ENCODE measurements around the gene ANXA3.

DNA sequence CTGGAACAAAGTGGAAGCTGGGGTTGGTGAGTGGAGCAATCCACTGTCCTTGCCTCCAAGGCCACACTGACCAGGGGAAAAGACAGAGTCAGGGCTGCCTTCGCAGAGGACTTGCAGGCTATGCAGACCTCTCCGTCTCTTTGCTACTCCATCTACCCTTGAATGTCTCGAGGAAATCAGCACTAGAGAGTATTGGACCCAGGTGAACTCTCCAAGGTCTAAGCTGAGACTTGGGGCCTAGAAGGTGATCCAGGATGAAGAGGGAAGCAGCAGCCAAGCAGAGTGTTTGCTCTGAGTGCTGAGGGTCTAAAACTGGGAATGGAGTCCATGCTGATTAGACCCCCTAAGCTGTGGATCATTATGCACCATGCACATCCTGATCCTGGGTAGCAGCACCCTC lies 54.5 kb downstream of the ANXA3 start:
- TF ChIP-seq, protein P1, sequence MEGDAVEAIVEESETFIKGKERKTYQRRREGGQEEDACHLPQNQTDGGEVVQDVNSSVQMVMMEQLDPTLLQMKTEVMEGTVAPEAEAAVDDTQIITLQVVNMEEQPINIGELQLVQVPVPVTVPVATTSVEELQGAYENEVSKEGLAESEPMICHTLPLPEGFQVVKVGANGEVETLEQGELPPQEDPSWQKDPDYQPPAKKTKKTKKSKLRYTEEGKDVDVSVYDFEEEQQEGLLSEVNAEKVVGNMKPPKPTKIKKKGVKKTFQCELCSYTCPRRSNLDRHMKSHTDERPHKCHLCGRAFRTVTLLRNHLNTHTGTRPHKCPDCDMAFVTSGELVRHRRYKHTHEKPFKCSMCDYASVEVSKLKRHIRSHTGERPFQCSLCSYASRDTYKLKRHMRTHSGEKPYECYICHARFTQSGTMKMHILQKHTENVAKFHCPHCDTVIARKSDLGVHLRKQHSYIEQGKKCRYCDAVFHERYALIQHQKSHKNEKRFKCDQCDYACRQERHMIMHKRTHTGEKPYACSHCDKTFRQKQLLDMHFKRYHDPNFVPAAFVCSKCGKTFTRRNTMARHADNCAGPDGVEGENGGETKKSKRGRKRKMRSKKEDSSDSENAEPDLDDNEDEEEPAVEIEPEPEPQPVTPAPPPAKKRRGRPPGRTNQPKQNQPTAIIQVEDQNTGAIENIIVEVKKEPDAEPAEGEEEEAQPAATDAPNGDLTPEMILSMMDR (IDR thresholded peaks at IDR 0.05; ENCODE audit: low read length) = no peak
- TF ChIP-seq EZH2 (optimal IDR thresholded peaks at IDR 0.05; ENCODE audit: low read depth, low read length) (no peak), EZH2phosphoT487 (IDR thresholded peaks at IDR 0.05; ENCODE audit: low read length) (no peak)
